ENCODE data around the gene MTMR6. TPM values are rescaled to one million over a fixed set of nuclear protein-coding genes. Genes with fewer than 3 reads are reported as not detected.

MTMR6 gene
- total and polyA plus RNA-seq, 9 donors: 7.3 to 18.0 (median 13.7) TPM

DNA sequence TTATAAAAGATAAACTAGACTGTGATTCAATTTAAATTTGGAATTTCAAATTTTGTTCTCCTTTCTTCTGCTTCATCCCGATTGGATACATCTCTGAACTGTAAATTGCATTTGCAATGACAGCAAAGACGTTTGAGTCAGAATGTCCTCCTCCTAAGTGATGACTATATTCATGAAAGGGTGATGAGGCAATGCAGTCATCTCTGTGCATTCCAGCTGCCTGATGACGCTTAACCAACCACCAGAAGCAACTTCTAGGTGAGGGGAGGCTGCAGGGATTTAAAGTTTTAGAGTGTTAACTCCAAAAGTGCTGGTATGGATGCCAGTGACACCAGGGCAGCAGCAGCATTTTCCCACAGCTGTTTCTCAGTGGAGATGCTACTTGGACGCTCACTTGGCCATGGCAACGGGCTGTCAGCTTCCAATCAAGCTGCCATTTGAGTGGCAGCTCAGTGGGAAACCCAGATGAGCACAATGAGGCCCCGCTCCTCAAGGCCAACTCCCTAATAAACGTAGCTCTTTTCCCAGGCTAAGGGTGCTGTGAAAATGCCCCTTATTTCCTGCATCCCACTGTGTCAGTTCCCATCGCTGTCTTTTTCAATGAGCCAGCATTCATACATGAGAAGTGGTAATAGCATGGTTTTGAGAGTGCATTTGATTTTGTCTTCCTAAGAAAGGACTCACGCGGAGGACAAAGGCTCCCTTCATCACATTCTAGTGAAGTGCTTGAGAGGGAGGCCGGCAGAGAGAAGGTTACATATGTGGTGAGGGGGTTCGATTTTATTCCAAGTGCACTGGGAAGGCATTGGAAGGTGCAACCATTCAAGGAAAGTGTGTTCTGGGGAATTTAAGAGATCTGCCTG lies 70.0 kb downstream of the MTMR6 start:
- H3K36me3 ChIP-seq: no peaks in the 10 kb centered on the region
- H3K9me3 ChIP-seq: no peaks in the 10 kb centered on the region
- WGBS, 3 donors: 52 to 55% (median 54%) methylated on average over 12 of the region's 12 CpGs
- no peaks in the 10 kb centered on the region for H3K4me1 ChIP-seq (ENCODE audit: insufficient read depth)
- no peaks in the 10 kb centered on the region for H3K27me3 ChIP-seq
- no peak overlapping the region for H3K4me3 ChIP-seq
- no peak for DNase-seq
- intact Hi-C loops (cut with DNase I): no loop called here
- H3K27ac ChIP-seq: no peak overlapping the region
- TF ChIP-seq, protein P1, sequence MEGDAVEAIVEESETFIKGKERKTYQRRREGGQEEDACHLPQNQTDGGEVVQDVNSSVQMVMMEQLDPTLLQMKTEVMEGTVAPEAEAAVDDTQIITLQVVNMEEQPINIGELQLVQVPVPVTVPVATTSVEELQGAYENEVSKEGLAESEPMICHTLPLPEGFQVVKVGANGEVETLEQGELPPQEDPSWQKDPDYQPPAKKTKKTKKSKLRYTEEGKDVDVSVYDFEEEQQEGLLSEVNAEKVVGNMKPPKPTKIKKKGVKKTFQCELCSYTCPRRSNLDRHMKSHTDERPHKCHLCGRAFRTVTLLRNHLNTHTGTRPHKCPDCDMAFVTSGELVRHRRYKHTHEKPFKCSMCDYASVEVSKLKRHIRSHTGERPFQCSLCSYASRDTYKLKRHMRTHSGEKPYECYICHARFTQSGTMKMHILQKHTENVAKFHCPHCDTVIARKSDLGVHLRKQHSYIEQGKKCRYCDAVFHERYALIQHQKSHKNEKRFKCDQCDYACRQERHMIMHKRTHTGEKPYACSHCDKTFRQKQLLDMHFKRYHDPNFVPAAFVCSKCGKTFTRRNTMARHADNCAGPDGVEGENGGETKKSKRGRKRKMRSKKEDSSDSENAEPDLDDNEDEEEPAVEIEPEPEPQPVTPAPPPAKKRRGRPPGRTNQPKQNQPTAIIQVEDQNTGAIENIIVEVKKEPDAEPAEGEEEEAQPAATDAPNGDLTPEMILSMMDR (IDR thresholded peaks at IDR 0.05): no peak

DNA sequence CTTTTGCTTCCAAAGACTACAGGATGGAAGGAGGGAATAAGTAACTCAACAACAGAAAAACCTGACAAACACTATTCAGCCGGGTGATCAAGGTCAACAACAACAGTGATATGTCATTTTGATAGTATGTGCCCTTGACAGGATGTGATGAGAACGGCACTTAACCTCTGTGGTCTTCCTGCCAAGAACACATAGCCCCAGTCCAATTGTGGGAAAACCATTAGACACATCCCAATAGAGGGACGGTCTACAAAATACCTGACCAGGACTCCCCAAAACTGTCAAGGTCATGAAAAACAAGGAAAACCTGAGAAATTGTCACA lies 72.1 kb downstream of the MTMR6 start:
- WGBS, 3 donors: 34 to 36% (median 36%) methylated on average over 3 of the region's 3 CpGs
- H3K4me3 ChIP-seq: no peak overlapping the region
- no peak overlapping the region for H3K27ac ChIP-seq
- no peaks in the 10 kb centered on the region for H3K9me3 ChIP-seq
- no peaks in the 10 kb centered on the region for H3K27me3 ChIP-seq
- no peaks in the 10 kb centered on the region for H3K4me1 ChIP-seq (ENCODE audit: insufficient read depth)
- intact Hi-C loops (cut with DNase I): no loop called here
- H3K36me3 ChIP-seq: no peaks in the 10 kb centered on the region
- DNase-seq: no peak
- TF ChIP-seq, protein P1 (IDR thresholded peaks at IDR 0.05): no peak
- no peak for TF ChIP-seq POLR2A (IDR thresholded peaks at IDR 0.05)
- no peak for TF ChIP-seq EP300 (IDR thresholded peaks at IDR 0.05)

DNA sequence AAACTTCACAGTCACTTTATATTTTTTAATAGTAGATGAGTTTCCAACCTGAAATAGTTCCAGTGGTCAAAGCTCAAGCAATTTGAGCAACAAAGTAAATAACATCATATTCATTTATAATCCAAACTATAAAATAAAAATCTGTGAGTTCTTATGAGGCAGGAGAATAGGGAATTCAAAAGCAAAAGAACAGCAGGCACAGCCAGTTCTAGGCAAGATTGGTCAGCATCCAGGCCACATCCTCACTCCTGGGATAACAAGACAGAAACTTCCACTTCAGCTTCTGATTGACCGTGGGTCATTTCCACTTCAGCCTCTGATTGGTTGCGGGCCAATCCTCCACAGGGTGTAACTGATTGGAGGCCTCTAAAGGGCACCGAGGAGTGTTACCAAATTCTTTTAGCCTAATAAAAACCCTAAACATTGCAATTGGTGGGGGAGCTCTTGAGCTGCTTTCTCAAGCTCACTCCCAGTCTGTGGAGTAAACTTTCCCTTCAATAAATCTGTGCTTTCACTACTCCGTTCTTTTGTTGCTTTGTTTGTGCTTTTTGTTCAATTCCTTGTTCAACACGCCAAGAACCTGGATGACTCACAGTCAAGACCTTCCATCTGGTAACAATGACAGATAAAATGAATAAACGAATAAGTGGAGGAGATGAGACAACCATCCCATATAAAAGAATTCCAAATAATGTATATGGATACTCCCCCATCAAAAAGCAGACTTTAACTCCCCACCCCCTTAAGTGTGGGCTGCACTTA lies 72.6 kb downstream of the MTMR6 start:
- TF ChIP-seq, protein P1 (IDR thresholded peaks at IDR 0.05): no peak
- TF ChIP-seq EP300 (IDR thresholded peaks at IDR 0.05) (no peak), POLR2A (IDR thresholded peaks at IDR 0.05) (no peak)
- H3K4me1 ChIP-seq (ENCODE audit: insufficient read depth): no peaks in the 10 kb centered on the region
- no peaks in the 10 kb centered on the region for H3K36me3 ChIP-seq
- H3K9me3 ChIP-seq: no peaks in the 10 kb centered on the region
- no peaks in the 10 kb centered on the region for H3K27me3 ChIP-seq
- peak in 2 of 5 donors; percentile 18 to 35 for DNase-seq
- H3K4me3 ChIP-seq: no peak overlapping the region
- intact Hi-C loops (cut with DNase I): no loop called here
- WGBS, 3 donors: 11 to 13% (median 12%) methylated on average over 6 of the region's 6 CpGs
- H3K27ac ChIP-seq: no peak overlapping the region

DNA sequence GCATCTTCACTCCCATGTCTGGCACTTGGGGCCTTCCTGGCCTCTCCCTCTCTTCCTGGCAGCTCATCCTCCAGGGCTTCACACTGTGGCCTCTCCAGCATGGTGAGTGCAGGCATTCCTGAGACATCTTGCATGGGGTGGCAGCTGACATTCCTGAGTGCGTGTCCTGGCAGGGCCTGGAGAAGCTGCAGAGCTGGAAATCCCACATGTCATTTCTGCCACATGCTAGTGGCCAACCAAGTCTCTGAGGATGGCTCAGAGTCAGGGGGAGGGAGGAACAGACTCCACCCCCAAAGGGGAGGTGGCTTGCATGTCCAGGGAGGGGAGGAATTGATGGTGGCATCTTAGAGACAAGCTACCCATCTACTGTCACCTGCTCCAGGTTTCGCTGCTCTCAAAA lies 73.6 kb downstream of the MTMR6 start:
- no peaks in the 10 kb centered on the region for H3K27me3 ChIP-seq
- no peaks in the 10 kb centered on the region for H3K36me3 ChIP-seq
- no peak for TF ChIP-seq POLR2A (IDR thresholded peaks at IDR 0.05)
- no peak for TF ChIP-seq EP300 (IDR thresholded peaks at IDR 0.05)
- TF ChIP-seq, protein P1 (IDR thresholded peaks at IDR 0.05): no peak
- no peak for DNase-seq
- no peaks in the 10 kb centered on the region for H3K4me1 ChIP-seq (ENCODE audit: insufficient read depth)
- no peak overlapping the region for H3K4me3 ChIP-seq
- no peaks in the 10 kb centered on the region for H3K9me3 ChIP-seq
- 83 to 93% (median 89%) methylated on average over 2 of the region's 2 CpGs for WGBS, 3 donors
- no peak overlapping the region for H3K27ac ChIP-seq
- intact Hi-C loops (cut with DNase I): no loop called here
